GM23338 (cell line): ENCODE measurements around the gene GORAB. TPM values are rescaled to one million over a fixed set of nuclear protein-coding genes. Genes with fewer than 3 reads are reported as not detected.

Source experiments
- ATAC-seq: fragments of 200-7000 bp; cut with Tn5 transposase; 3 replicates; pipeline ENCODE4 v1.9.1; 2020
- DNase-seq: peaks from one replicate; pipeline ENCODE4 v3.0.0-alpha.2; 2015; ENCODE audit warnings: low spot score
- H2AFZ ChIP-seq: fragments of 200-600 bp; sonication (generic); 2 replicates; pipeline ENCODE4 v1.8.0; 2016; ENCODE audit warnings: antibody characterized with exemption, mild to moderate bottlenecking, moderate library complexity
- H3F3A ChIP-seq: fragments of 200-600 bp; sonication (generic); replicated peaks from 2 replicates; pipeline ENCODE4 v1.8.0; 2017; ENCODE audit warnings: antibody characterized with exemption, mixed run types, low read depth
- H3K27ac ChIP-seq: fragments of 200-600 bp; sonication (generic); 2 replicates; pipeline ENCODE4 v1.6.1; 2016; ENCODE audit warnings: low read depth
- H3K27me3 ChIP-seq: fragments of 200-600 bp; sonication (generic); 2 replicates; pipeline ENCODE4 v1.8.0; 2016; ENCODE audit warnings: mild to moderate bottlenecking, mixed run types, moderate library complexity; ENCODE audit not compliant: insufficient read depth
- H3K36me3 ChIP-seq: fragments of 200-600 bp; sonication (generic); 2 replicates; pipeline ENCODE4 v1.8.0; 2016; ENCODE audit warnings: mild to moderate bottlenecking; ENCODE audit not compliant: insufficient read depth
- H3K4me1 ChIP-seq: fragments of 200-600 bp; sonication (generic); 2 replicates; pipeline ENCODE4 v1.8.0; 2016; ENCODE audit warnings: mild to moderate bottlenecking, moderate library complexity; ENCODE audit not compliant: insufficient read depth
- H3K4me2 ChIP-seq: fragments of 200-600 bp; sonication (generic); 2 replicates; pipeline ENCODE4 v1.7.1; 2017; ENCODE audit warnings: mixed run types
- H3K4me3 ChIP-seq: fragments of 200-600 bp; sonication (generic); 2 replicates; pipeline ENCODE4 v1.6.1; 2016; ENCODE audit warnings: mixed run types
- H3K79me2 ChIP-seq: fragments of 200-600 bp; sonication (generic); replicated peaks from 2 replicates; pipeline ENCODE4 v1.8.0; 2017; ENCODE audit warnings: mild to moderate bottlenecking; ENCODE audit not compliant: insufficient read depth
- H3K9me2 ChIP-seq: fragments of 200-600 bp; sonication (generic); 2 replicates; pipeline ENCODE4 v1.8.0; 2017; ENCODE audit not compliant: insufficient read depth
- H4K20me1 ChIP-seq: fragments of 200-600 bp; sonication (generic); replicated peaks from 2 replicates; pipeline ENCODE4 v1.8.0; 2017; ENCODE audit warnings: mild to moderate bottlenecking; ENCODE audit not compliant: insufficient read depth
- H3K27ac Mint-ChIP-seq: 2 replicates; pipeline ENCODE4 v1.8.0; 2020; ENCODE audit warnings: inconsistent platforms, mild to moderate bottlenecking, moderate library complexity, mixed read lengths
- H3K27me3 Mint-ChIP-seq: 3 replicates; pipeline ENCODE4 v1.8.0; 2022; ENCODE audit warnings: low read depth, mild to moderate bottlenecking, moderate library complexity, mixed read lengths, inconsistent platforms; ENCODE audit not compliant: insufficient read depth, poor library complexity
- H3K36me3 Mint-ChIP-seq: 3 replicates; pipeline ENCODE4 v1.8.0; 2021; ENCODE audit warnings: low read depth, mild to moderate bottlenecking, inconsistent platforms, moderate library complexity, mixed read lengths
- H3K4me1 Mint-ChIP-seq: 3 replicates; pipeline ENCODE4 v1.8.0; 2020; ENCODE audit warnings: mild to moderate bottlenecking, inconsistent platforms, mixed read lengths
- H3K4me3 Mint-ChIP-seq: 3 replicates; pipeline ENCODE4 v1.8.0; 2021; ENCODE audit warnings: moderate library complexity, mild to moderate bottlenecking, inconsistent platforms, mixed read lengths
- H3K9me3 Mint-ChIP-seq: 3 replicates; pipeline ENCODE4 v1.8.0; 2020; ENCODE audit warnings: moderate library complexity, mild to moderate bottlenecking, inconsistent platforms, mixed read lengths
- CREB1 ChIP-seq: fragments of 250-450 bp; sonication (Bioruptor Pico); IDR thresholded peaks from 2 replicates; pipeline ENCODE4 v1.5.0; 2020; ENCODE audit warnings: low read depth, mild to moderate bottlenecking, moderate library complexity
- CTCF ChIP-seq, 2 experiments: fragments of 200-600 bp in 1 of 2; sonication (generic) in 1 of 2; conservative IDR thresholded peaks; 2 replicates each; pipeline versions ENCODE4 v1.5.1 to v1.6.1; 2016 to 2017; ENCODE audit warnings: antibody characterized with exemption in 2 of 2, low read depth in 2 of 2, mild to moderate bottlenecking in 2 of 2, moderate library complexity in 1 of 2
- EZH2phosphoT487 ChIP-seq: fragments of 200-600 bp; sonication (generic); IDR thresholded peaks from one replicate; pipeline ENCODE4 v1.8.1; 2018; ENCODE audit warnings: antibody characterized with exemption; ENCODE audit not compliant: unreplicated experiment
- JUNB ChIP-seq: IDR thresholded peaks from one replicate; pipeline ENCODE4 v1.6.1; 2016; ENCODE audit warnings: antibody characterized with exemption; ENCODE audit not compliant: unreplicated experiment
- NANOG ChIP-seq: IDR thresholded peaks from 2 replicates; pipeline ENCODE4 v1.6.1; 2016; ENCODE audit warnings: antibody characterized with exemption, borderline replicate concordance
- REST ChIP-seq: IDR thresholded peaks from one replicate; pipeline ENCODE4 v1.6.1; 2018; ENCODE audit warnings: antibody characterized with exemption; ENCODE audit not compliant: unreplicated experiment
- STAT1 ChIP-seq: IDR thresholded peaks from one replicate; pipeline ENCODE4 v1.6.1; 2016; ENCODE audit warnings: antibody characterized with exemption; ENCODE audit not compliant: unreplicated experiment
- ZNF114 ChIP-seq: fragments of 250-450 bp; sonication (Bioruptor Pico); IDR thresholded peaks from 2 replicates; pipeline ENCODE4 v1.5.0; 2020; ENCODE audit warnings: mild to moderate bottlenecking, moderate library complexity
- ZNF331 ChIP-seq: fragments of 250-450 bp; sonication (Bioruptor Pico); IDR thresholded peaks from 2 replicates; pipeline ENCODE4 v1.5.0; 2020; ENCODE audit warnings: low read depth, mild to moderate bottlenecking, moderate library complexity
- ZNF462 ChIP-seq: fragments of 250-450 bp; sonication (Bioruptor Pico); IDR thresholded peaks from 2 replicates; pipeline ENCODE4 v1.5.0; 2020; ENCODE audit warnings: mild to moderate bottlenecking, moderate library complexity
- polyA plus RNA-seq: library from polyadenylated mRNA; unstranded; fragments of >200 nt; fragmentation: Nextera tagmentation; extraction: Ambion mirVana; gene quantifications from 2 replicates; pipeline ENCODE4 v1.2.1, GENCODE V29; 2016
- total RNA-seq: library from RNA; depleted of rRNA; stranded (reverse); fragments of >200 nt; shearing (Covaris generic); gene quantifications from 2 replicates; pipeline ENCODE4 v1.2.3, GENCODE V29; 2014

Gene GORAB
- total and polyA plus RNA-seq, 2 experiments from 2014 or later, result 10.4 to 21.1 TPM

GRCh38 chr1:170590921-170591705 lies 59.1 kb downstream of the GORAB start:
- H3K27ac Mint-ChIP-seq, result no peak overlapping the region
- no peaks in the 10 kb centered on the region for H3K9me3 Mint-ChIP-seq
- Histone ChIP-seq H3K4me1 (peaks cover 11% of the 10 kb centered on the region), H2AFZ (no peak overlapping the region), H3F3A (no peaks in the 10 kb centered on the region; the same call in 1 of the 2 replicates), H3K9me2 (no peaks in the 10 kb centered on the region), H3K79me2 (no peaks in the 10 kb centered on the region), H4K20me1 (no peaks in the 10 kb centered on the region), H3K27me3 (peaks cover 42% of the 10 kb centered on the region), H3K27ac (no peak overlapping the region), H3K4me2 (no peak overlapping the region), H3K36me3 (no peaks in the 10 kb centered on the region), H3K4me3 (no peak overlapping the region)
- DNase-seq, result no peak
- H3K4me1 Mint-ChIP-seq, result peaks cover 22% of the 10 kb centered on the region
- H3K4me3 Mint-ChIP-seq, result no peak overlapping the region
- peaks cover 5% of the 10 kb centered on the region for H3K27me3 Mint-ChIP-seq
- no peak for ATAC-seq
- TF ChIP-seq CREB1 (no peak), ZNF114 (CRISPR knock-in tag) (no peak), ZNF331 (CRISPR knock-in tag) (no peak), EZH2phosphoT487 (no peak), CTCF (conservative IDR thresholded peaks at IDR 0.05; ENCODE audit: low read depth in 2 of 2) (no peak), JUNB (no peak), NANOG (no peak), STAT1 (no peak), REST (no peak)
- H3K36me3 Mint-ChIP-seq, result no peaks in the 10 kb centered on the region

GRCh38 chr1:170592591-170593111 lies 60.7 kb downstream of the GORAB start:
- H3K4me2 ChIP-seq, result no peak overlapping the region
- peaks cover 27% of the 10 kb centered on the region for H3K27me3 ChIP-seq
- no peak overlapping the region for H3K27ac ChIP-seq
- Mint-ChIP-seq H3K27me3 (no peaks in the 10 kb centered on the region), H3K4me1 (peaks cover 10% of the 10 kb centered on the region; the same call in 2 of the 3 replicates), H3K27ac (no peak overlapping the region), H3K4me3 (no peak overlapping the region), H3K36me3 (no peaks in the 10 kb centered on the region), H3K9me3 (peaks cover 5% of the 10 kb centered on the region; the same call in 2 of the 3 replicates)
- no peaks in the 10 kb centered on the region for H3K4me1 ChIP-seq
- no peaks in the 10 kb centered on the region for H3K36me3 ChIP-seq
- no peak overlapping the region for H3K4me3 ChIP-seq
- H3K9me2 ChIP-seq, result no peaks in the 10 kb centered on the region
- no peak overlapping the region for H2AFZ ChIP-seq
- ATAC-seq (no peak), DNase-seq (no peak)
- H4K20me1 ChIP-seq, result no peaks in the 10 kb centered on the region
- no peaks in the 10 kb centered on the region for H3K79me2 ChIP-seq
- no peaks in the 10 kb centered on the region for H3F3A ChIP-seq
- TF ChIP-seq ZNF462 (CRISPR knock-in tag) (no peak), STAT1 (no peak)
